ENCODE data around the gene ATL3. TPM values are rescaled to one million over a fixed set of nuclear protein-coding genes. Genes with fewer than 3 reads are reported as not detected.
"Not testable (repeated sequence)": the region's sequence is repeated elsewhere in the genome, so short reads cannot be mapped to it uniquely, and the experiment has no call there.

ATL3 gene
- total RNA-seq, 1 donor from 2014 or later = 78.6 TPM

DNA sequence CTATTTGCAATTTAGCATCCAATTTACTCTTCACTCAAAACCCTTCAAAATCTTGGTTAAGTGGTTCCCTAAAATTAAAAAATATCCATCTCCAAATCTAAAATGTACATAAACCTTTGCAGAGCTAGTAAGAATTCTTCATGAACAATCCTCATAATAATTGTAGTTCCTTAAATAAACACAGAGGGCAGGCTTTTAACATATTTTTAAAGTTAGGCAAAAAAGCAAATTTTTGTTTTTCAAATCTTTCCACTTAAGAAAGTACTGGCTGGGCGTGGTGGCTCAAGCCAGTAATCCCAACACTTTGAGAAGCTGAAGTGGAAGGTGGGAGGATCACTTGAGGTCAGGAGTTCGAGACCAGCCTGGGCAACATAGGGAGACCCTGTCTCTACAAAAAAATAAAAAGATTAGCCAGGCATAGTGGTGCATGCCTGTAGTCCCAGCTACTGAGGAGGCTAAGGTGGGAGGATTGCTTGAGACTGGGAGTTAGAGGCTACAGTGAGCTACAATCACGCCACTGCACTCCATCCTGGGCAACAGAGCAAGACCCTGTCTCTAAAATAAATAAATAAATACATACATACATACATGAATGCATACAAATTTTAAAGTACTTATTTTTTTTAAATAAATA is 31.9 kb downstream of the ATL3 start:
- no peak for DNase-seq
- H3K9me3 ChIP-seq = no peaks in the 10 kb centered on the region
- H3K4me3 ChIP-seq = no peak overlapping the region
- TF ChIP-seq, protein P1, sequence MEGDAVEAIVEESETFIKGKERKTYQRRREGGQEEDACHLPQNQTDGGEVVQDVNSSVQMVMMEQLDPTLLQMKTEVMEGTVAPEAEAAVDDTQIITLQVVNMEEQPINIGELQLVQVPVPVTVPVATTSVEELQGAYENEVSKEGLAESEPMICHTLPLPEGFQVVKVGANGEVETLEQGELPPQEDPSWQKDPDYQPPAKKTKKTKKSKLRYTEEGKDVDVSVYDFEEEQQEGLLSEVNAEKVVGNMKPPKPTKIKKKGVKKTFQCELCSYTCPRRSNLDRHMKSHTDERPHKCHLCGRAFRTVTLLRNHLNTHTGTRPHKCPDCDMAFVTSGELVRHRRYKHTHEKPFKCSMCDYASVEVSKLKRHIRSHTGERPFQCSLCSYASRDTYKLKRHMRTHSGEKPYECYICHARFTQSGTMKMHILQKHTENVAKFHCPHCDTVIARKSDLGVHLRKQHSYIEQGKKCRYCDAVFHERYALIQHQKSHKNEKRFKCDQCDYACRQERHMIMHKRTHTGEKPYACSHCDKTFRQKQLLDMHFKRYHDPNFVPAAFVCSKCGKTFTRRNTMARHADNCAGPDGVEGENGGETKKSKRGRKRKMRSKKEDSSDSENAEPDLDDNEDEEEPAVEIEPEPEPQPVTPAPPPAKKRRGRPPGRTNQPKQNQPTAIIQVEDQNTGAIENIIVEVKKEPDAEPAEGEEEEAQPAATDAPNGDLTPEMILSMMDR (IDR thresholded peaks at IDR 0.05) = peak; percentile 54
- H3K27me3 ChIP-seq = no peaks in the 10 kb centered on the region
- intact Hi-C loops (cut with DNase I) = loop anchor here (10.0 kb wide), 1 partner anchor 165 kb away; no protein-coding TSS in a partner anchor
- no peak overlapping the region for H3K27ac ChIP-seq
- no peaks in the 10 kb centered on the region for H3K4me1 ChIP-seq
- ATAC-seq = no peak
- peaks cover 67% of the 10 kb centered on the region for H3K36me3 ChIP-seq

DNA sequence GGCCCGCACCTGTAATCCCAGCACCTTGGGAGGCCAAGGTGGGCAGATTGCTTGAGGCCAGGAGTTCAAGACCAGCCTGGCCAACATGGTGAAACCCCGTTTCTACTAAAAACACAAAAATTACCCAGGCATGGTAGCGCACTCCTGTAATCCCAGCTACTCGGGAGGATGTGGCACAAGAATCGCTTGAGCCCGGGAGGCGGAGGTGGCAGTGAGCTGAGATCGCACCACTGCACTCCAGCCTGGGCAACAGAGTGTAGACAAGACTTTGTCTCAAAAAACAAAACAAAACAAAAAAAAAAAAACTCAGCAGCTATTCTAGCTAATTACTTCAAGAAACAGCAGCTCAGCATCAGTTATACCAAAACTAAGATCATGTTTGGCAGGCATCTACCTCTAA is 32.7 kb downstream of the ATL3 start:
- H3K27me3 ChIP-seq, H3K4me3 ChIP-seq, H3K4me1 ChIP-seq, ATAC-seq, H3K9me3 ChIP-seq, H3K27ac ChIP-seq, DNase-seq: not testable (repeated sequence)
- peaks cover 60% of the 10 kb centered on the region for H3K36me3 ChIP-seq
- intact Hi-C loops (cut with DNase I) = loop anchor here (10.0 kb wide), 1 partner anchor 164 kb away; no protein-coding TSS in a partner anchor

DNA sequence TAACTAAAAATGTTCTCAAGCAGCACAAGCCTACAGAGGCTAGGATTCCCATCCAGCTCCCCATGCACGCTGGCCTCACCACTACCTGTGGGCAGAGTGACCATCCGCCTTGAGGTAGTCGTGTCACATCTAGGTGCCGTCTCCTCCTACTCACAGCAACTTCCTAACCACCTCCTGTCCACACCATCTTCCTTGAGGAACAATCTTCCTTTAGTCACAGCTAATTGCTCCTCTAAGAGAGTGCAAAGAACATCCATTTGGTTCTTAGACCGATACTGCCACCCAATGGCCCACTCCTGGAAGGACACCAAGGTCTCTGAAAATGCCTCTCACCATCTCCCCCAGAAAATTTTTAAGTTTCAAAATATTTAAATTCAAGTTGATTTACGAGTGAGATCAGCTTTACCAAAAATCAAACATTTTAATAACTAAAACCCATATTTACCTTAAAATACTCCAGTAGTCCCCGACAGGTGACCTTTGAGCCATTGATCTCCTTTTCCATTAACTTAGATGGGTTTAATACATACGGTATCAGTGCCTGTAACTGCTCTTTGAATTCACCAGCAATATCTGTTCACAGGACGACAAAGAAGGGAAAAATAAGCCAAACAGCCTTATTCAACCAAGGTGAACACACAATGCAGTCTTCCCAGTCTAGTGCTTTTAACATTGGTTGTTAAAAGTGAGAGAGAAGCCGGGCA is 35.3 kb downstream of the ATL3 start:
- peaks cover 60% of the 10 kb centered on the region for H3K36me3 ChIP-seq

DNA sequence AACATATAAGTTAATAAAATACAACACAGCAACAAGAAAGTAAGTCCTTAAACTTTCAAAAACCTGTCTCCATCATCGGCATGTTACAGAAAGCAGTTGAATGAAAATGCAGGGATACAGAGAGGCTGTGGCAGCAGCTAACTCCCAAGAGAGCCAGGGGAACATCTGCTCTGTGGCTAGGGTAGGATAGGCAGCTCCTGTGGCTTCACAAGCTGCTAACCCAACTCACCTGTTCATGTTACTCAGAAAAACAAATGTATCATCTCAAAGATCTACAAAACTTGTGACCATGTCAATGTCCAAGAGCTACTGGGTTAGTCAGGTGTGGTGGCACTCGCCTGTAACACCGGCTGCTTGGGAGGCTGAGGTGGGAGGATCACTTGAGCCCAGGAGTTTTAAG is 41.8 kb downstream of the ATL3 start:
- TF ChIP-seq, protein P1 (IDR thresholded peaks at IDR 0.05) = no peak
- DNase-seq = no peak
- no peak overlapping the region for H3K27ac ChIP-seq
- intact Hi-C loops (cut with DNase I) = no loop called here
- no peaks in the 10 kb centered on the region for H3K9me3 ChIP-seq
- H3K27me3 ChIP-seq = no peaks in the 10 kb centered on the region
- peaks cover 67% of the 10 kb centered on the region for H3K36me3 ChIP-seq
- no peaks in the 10 kb centered on the region for H3K4me1 ChIP-seq
- H3K4me3 ChIP-seq = no peak overlapping the region
- ATAC-seq = no peak

More for the DNA sequence above, 35.3 kb downstream of the ATL3 start:
- intact Hi-C loops (cut with DNase I) = loop anchor here (10.0 kb wide), 1 partner anchor 161 kb away; no protein-coding TSS in a partner anchor
- Histone ChIP-seq H3K9me3 (no peaks in the 10 kb centered on the region), H3K27ac (no peak overlapping the region), H3K4me3 (no peak overlapping the region), H3K4me1 (no peaks in the 10 kb centered on the region), H3K27me3 (no peaks in the 10 kb centered on the region)
- TF ChIP-seq, protein P1 (IDR thresholded peaks at IDR 0.05) = peak; percentile 81
- DNase-seq (no peak), ATAC-seq (peak; percentile 93)

DNA sequence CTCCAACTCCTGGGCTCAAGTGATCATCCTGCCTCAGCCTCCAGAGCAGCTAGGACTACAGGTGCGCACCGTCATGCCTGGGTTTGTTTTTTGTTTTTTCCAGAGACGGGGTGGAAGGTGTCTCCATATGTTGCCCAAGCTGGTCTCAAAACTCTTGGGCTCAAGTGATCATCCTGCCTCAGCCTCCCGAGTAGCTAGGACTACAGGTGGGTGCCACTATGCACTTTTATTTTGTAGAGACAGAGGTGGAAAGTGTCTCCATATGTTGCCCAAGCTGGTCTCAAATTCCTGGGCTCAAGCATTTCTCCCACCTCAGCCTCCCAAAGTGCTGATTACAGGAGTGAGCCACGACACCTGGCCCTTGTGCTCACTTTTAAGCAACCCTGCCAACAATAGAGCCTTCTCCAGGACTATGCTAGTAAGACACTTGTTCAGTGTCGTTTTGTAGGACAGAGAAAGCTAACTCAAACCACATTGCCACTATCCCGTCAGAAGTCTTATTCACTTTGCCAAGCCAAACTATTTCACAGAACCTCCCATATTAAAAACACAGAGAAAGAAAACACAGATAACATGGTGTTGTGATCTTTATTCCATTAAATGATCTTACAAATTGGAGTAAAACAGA is 47.5 kb downstream of the ATL3 start:
- TF ChIP-seq, protein P1 (IDR thresholded peaks at IDR 0.05) = no peak
- H3K4me1 ChIP-seq = no peaks in the 10 kb centered on the region
- no peak for ATAC-seq
- H3K4me3 ChIP-seq = no peak overlapping the region
- peaks cover 16% of the 10 kb centered on the region for H3K36me3 ChIP-seq
- intact Hi-C loops (cut with DNase I) = no loop called here
- DNase-seq = no peak
- no peak overlapping the region for H3K27ac ChIP-seq
- no peaks in the 10 kb centered on the region for H3K9me3 ChIP-seq
- no peaks in the 10 kb centered on the region for H3K27me3 ChIP-seq

DNA sequence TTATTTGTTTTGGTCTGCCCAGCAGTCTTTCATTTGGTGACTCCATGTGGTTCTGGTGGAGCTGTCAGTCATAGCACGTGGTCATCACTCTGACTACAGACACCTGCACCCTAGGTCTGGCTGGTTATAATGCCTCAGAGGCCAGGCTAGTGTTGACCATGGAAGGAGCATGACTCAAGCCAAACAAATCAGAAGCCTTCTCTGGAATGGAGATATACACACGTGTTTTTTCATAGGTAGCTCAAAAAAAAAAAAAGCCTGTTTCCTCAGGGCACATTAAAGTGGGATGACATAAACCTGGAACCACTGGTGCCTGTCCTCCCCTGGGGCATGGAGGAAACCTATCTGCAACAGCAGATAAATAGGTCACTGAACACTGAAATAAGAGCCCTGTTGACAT is 48.9 kb downstream of the ATL3 start:
- Histone ChIP-seq H3K4me3 (no peak overlapping the region), H3K27me3 (no peaks in the 10 kb centered on the region), H3K27ac (no peak overlapping the region), H3K4me1 (no peaks in the 10 kb centered on the region), H3K36me3 (peaks cover 3% of the 10 kb centered on the region), H3K9me3 (no peaks in the 10 kb centered on the region)
- DNase-seq = no peak
- TF ChIP-seq, protein P1 (IDR thresholded peaks at IDR 0.05) = no peak
- intact Hi-C loops (cut with DNase I) = no loop called here
- peak; percentile 29 for ATAC-seq
